Stimulated activated CD4-positive, alpha-beta T cell treated with anti-CD3 and anti-CD28 coated beads, Interleukin-4, amount 100 ng/mL, for 1 hour (primary cell): ENCODE results near the gene ZBTB20.

Experiments
- DNase-seq: peaks from one replicate; pipeline ENCODE4 v3.0.0-alpha.2; 2020

Gene ZBTB20

DNA sequence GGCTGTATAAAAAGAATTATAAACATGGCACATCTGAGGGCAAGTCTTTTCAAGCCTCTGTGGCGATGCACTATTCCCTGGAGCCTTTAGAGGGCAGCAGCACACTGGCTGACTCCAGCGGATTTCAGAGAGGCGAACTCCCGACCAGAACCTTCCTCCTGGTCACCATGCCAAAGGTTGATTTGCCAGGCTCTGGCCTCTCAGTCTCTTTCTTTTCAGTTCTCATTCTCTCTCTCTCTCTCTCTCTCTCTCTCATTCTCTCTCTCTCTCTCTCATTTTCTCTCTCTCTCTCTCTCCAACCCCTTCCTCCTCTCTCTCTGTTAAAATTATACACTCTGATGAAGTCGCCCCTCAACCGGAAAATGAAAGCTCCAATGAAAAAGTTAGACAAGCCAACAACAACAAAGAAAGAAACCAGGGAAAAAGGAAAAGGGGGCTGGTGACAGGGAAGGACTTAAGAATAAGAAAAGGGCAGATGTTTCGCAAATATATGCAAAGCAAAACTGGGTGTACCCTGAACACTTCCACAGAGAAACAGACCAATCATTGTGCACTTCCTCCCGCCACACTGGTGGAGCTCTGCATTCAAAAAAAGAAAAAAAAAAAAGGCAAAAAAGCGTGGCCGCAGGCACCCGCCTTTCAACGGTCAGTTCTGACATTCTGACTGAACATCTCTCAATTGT, 763.1 kb downstream of the ZBTB20 start:
- peak; percentile 68 for DNase-seq

DNA sequence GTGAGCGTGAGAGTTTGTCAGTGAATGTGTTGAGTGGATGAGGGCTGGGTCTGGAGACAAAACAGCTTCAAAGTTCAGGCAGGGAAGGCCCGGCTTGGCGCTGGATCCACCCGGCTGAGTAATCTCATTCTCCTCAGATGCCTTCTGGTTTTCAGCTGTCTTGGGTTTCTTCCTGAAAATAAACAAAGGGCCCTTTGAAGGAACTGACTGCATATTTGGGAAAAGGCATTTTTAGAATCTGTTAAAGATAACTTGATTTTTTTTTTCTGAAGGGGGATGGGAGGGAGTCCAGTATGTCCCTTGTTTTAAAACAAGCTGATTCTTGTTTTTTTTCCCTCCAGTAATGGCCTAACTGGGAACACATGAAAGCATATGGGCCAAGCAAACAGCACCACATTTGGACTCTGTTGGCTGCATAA, 766.8 kb downstream of the ZBTB20 start:
- DNase-seq, result no peak

DNA sequence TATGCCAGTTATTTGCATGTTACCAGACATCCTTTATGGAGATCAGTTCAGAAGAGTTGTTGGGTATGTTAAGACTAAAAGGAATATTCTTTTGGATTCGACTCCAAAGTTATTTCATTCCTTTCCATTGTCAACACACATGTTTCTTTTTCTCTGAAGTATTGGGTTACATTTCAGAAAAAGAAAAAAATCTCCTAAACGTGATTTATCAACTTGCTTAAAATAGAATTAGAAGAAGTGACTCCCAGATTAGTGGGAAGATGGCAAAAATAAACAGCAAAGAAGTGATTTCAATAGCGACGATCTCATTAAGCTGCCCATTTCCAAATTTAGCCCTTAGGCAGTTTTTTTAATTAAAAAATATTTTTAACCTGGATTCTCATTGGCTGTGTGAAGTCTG, 767.8 kb downstream of the ZBTB20 start:
- no peak for DNase-seq

DNA sequence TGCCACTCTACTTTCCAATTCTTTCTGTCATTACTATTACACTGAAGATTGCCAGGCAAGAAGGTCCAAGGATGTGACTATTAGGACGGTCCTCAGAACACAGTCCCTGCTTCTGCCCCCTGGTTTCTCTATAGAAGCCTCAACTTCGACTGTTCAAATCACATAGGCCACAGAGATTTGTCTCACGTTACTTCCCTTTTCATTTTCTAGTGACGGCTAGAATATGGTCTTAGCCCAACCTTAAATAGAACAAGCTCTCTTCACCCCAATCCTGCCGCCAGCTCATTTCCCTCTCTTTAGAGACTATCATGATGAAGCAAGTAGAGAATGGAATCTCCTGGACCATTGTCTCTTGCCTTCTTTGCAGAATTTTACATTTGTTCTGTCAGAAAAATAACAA, 768.3 kb downstream of the ZBTB20 start:
- DNase-seq, result no peak

DNA sequence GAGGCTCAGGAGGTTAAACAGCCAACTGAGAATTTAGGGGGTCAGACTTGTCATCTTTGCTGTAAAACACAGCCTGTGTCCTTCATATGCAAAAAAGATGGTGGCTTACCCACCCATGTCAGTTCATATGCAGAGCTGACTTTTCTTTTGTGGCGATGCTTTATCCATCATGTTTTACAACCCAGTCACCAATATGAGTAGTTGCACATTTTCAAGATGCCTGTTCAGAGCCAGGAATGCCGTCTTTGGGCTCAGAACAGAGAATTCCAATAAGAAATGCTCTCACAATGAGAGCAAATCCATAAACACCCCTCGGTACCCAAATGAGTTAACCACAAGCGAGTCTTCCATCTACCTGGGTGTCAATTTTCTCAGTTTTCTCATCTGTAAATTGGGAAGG, 769.7 kb downstream of the ZBTB20 start:
- no peak for DNase-seq

DNA sequence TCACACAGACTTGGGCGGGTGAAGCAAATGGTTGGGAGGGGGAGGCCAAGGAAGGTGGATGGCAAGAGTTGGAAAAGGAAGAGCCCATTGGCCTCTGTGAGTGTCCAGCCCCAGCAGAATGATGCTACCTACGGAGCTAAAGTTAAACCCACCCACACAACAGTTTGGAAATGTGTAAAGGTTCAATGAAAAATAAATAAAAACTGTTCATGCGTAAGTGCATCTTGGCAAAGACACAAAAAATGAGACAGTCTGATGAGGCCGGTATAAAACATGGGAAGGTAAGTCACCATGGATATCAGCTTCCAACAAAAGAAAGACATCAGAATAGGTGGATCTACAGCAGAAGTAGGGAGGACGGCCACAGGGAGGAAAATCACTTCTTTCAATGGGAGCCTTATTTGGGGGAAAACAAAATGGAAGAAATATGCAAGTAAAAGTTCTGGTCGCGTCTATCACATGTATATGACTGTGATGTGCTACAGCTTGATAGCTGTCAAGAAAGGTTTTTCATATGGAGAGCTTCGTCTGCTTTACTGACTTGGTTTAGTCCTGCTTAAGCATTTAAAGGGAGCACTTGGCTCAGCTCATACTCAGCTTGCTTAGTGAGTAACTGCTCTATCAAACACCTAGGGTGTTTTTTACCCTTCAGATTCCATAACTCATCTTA, 770.4 kb downstream of the ZBTB20 start:
- no peak for DNase-seq

DNA sequence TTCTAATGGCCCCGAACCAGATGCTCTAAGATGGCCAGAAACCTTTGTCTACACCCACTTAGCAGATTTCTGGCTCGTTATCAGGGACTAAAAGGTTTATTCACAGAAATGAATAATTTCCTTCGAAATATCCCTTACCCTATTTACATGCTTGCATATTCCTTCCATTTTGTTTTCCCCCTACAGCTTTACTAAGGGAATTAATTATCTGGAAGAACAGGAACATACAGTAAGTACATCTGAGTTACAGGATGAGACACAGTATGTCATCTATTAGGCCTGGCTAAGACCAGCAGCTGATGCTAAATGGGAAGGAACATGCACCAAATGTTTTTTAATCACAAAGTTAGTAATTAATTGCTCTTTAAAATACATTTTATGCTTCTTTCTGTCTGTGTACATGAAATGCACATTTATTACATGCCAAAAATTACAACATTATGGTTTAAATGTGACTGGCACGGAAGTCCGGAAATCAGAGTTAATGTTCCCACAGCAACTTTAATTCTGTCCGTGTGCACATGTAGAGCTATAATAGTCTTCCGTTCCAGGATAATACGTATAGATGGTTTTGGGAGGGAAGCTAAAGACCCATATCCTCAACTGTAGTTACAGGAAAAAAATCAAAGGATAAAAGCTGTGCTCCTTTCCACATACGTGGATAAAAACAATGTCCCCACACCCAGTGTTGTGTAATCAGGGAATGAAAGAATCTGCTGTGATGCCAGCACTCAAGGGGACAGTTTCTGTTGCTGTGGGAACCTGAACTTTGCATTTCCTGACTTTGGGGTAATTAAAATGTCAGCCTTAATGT, 771.3 kb downstream of the ZBTB20 start:
- no peak for DNase-seq

DNA sequence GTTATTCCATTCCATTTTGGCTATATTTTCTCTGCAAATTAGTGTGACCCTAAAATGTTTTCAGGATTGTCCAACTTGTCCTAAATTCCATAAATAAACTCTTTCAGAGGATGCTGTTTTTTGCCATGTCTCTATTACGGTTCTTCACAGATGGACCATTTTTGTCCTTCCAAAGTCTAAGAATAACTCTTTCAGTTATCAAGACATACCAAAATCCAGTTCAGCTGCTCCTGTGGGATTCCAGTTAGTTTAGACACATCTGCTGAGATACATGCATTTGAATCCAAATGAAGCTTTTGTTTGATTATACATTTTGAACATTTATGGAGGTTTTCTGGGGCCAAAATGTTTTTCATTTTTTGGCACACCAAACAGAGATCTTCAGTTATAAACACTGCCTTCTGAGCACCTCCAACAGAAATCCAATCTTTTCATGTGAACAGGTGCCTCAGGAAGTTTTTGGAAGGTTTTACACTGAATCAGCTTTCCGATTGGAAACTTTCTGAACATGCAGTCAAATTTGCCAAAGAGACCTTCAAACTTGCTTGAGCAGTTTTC, 772.6 kb downstream of the ZBTB20 start:
- DNase-seq, result no peak

DNA sequence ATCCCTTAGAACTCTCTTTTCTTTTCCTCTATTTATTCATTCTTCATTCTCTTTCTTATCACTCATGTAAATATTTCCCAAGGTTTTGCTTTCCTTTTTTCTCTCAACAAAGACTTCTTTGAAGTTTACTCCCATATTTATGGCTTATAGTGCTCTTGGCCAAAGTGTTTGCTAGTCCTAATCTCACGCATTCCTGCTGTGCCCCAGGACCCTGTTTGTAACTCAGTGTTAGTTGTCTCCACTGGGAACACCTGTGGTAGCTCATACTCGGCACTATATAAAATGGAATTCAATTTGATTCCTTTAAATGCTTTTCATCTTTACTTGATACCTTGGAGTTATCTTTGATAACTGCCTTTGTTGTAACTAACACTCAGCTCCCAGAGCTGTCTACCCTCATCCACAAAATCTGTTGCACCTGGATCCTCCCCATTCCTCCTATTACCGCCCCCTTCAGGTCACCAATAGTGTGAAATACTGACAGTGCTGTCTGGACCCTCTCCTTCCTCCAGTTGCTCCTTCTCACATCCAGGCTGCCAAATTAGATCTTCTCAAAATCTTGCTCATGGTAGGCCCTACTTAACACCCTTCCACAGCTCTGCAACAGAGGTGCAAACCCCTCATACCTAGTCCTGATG, 776.4 kb downstream of the ZBTB20 start:
- no peak for DNase-seq

DNA sequence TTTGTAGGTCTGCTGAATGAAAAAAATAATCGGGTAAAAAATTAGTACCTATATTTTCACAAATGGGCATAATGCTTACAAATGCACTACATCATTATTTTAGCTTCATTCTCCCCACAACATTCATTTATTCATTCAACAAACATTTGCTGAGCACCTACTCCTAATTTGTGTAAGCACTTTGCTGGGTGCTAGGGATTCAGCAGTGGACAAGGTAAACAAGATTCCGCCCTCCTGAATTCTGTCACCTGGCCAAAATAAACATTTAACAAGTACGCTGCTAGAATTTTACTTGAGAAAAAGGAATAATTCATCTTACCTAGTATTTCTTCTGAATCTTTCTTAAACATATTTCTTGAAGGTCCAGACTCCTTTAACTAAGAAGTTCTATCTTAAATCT, 781.2 kb downstream of the ZBTB20 start:
- DNase-seq, result no peak

DNA sequence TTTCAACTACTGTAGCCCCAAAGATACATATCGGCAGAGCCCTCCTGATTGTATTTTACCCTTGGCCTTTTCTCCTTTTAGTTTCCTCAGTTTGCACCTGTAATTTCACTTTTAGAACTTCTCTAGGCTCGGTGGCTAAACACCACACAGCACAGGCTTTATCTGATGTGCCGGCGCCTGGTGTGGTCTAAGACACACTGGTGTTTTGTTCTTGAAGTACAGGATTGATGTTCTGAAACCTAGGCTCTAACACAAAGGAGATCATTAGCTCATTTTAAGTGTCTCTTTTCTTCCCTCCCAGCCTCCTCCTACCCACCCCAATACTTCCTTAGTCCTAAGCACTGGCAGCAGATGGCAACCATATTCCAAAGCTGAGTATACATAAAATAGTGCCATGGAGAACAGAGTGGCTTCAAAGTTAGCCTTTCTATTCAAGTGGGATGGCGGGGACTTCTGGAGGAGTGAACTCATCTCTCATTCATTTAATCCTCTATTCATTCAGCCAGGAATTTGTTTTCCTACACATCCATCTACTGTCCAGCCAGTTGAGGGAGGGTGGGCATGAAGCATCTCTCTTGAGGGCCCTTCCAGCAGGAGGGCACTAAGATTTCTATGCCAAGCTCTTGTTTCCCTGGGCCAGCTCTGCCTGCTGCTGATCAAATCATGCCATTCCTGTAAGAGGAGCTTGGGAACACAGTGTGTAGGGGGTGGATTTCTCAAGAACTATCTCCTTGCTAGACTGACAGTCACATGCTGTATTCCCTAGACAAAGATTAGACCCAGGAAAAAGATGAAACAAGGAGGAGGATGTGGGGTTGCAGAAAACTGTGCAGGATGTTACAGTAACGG, 782.1 kb downstream of the ZBTB20 start:
- no peak for DNase-seq

DNA sequence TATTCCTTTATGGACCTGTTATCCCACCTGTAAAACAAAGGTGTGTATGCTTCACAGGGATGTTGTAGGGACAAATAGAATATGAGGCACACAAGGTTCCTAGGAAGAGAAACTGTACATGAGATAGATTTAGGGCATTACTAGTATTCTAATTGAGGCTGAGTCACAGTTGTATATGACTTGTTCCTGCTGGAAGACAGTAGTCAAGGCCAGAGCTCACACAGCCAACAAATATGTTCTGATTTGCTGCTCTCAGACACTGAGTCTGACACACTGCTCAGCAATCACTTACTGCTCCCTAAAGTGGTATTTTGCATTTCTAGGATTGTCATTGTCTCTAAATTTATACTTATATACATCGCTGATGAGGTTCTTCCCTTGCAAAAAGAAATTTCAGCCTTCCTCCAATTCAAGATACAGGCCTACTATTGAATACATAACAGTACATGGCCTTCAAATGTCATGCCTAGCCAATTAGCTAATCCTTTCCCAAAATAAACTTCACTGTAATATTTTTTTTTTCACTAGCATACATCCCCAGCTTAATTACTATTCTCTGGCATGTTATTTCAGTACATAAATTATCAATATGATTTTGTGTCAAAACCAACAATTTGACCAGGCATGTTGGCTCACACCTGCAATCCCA, 783.4 kb downstream of the ZBTB20 start:
- DNase-seq, result no peak

DNA sequence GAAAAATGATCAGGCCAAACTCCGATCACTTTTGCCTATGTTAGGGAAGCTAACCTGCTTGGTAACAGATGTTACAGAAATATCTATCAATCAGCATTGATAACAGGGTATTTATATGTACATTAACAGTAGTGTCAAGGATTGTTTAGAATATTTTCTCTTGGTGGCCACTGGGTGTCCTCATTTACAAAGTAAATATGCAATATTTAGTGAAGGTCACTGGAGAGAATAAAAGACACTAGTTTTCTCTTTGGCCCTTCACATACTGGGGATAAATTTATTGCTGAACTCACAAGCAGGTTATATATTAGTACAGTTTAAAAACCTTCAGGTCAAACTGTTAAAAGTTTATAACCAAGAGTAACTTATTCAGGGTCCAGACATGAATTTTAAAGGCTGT, 784.3 kb downstream of the ZBTB20 start:
- DNase-seq, result no peak

DNA sequence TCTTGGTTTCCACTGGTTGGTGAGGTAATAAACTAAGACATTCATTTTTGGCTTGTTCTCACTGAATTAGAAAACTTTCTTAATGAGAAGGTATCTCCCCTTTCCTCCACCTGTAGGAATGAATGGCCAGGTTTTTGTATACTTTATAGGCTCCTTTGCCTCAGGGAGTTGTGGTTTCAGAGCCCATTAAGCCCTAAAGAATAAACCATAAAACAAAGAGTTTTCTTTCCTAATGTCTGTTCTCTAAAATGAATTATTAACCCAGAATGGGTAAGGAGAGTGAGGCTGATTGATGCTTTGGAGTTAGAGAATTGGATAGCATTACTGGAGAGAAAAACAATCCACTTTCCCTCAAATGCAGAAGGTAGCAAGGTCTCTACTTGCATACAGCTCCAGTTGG, 785.7 kb downstream of the ZBTB20 start:
- DNase-seq, result no peak

DNA sequence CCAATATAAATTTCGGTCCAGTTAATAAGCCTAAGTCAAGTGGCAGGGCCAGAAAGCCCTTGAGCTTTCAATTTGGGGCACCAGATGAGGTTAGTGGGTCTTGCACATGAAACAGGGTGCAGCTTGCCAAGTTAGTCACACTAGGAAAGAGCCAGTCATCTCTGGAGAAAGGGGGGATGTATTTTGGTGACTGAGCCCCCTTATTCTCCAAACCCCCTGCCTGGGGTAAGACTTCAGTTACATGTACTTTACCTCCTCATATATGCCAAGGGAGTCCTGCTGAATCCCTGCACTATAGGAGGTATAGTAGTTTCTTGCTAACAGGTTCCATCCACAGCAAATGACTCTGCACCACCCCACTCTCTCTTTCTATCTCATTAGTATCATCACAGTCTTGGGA, 790.6 kb downstream of the ZBTB20 start:
- no peak for DNase-seq

DNA sequence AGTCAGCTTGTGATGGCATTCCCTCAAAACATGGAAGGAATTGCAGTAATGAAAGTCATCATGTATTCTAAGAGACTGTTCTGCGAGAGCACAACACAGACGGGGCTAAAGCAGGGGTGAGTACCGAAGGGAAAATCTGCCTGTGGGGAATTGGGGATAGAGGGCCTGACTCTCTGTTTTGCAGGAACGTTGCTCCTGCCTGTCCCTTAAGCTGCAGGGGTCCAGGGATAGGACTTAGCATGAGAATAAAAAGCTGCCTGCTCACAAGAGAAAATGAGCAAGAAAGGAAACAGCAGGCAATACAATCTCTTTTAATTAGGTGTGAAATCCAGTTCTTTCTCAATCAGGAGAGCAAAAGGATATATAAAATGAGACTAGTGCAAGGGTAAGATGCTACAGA, 791.0 kb downstream of the ZBTB20 start:
- DNase-seq, result no peak

DNA sequence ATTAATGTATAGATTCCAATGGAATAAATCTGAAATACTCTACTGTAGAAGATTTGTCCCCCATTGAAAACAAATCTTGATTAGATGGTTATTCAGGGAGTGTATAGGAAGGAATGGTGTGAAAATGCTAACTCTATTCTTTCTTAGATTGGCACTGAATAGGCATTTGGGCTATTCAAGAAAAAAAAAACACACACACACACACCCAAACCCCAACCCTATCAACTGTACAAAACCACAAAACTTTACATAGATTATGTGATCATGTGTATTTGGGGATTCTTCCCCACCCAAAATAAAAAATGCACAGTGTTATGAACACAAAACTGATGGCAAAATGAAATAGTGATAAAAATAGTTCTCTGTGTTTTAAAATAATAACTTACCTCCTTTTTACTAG, 791.4 kb downstream of the ZBTB20 start:
- no peak for DNase-seq

DNA sequence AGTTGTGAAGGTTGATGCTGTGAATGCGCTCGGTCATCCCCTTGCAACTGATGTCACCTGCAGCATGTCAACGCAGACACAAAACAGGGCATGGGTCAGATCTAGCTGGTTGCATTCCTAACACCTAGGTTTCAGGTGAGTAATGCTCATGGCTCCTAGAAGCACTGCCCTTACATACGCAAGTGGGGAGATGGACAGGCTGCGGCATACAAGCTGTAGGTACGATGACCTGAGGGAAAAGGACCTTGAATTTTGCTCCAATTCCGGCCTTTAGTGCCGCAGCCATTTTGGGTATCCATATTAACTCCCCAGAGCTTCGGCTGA, 795.3 kb downstream of the ZBTB20 start:
- DNase-seq, result no peak

DNA sequence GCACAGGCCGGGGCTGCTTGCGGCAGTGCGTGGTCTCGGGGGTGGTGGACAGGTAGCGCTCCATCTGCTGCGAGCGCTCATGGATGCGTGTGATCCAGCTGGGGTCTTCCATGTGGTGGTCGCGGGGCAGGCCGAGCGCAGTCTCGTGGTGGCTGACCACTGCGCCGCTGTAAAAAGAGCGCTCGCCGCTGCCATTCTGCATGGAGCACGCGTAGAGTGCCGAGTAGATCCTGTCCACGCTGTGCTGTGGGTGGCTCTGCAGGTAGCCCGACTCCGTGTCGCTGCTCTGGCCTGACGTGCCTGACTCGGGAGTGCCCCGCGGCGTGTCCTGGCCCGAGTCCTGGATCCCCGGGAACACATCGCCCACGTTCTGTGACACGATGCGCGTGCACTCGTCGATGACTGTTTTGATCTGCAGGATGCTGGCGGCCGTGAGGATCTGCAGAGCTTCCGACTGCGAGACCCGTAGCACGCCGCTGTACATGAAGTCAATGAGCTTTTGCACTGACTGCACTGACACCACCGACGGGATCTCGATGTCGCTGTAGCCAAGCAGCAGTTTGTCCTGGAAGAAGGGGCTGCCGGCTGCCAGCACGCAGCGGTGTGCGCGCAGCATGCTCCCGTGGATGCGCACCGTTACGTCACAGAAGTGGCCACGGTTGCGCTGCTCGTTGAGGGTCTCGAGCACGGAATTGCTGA, 795.8 kb downstream of the ZBTB20 start:
- no peak for DNase-seq

DNA sequence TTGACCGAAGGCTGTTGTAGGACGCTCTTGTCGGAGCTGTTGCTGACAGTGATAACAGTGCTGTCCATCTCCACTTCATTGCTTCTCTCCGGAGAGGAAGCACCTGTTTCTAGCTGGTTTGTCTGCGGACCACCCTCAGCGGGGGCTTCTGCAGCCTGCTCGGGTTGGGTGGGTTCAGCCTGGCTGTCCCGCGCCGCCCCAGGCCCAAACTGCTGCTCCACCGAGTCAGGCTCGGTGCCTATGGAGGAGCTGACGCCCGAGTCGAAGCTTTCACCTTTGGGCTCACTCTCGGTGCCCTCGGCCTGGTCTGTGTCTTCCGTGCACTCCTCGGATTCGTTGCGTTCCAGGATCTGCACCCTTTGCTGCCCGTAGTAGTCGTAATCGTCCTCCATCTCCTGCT, 796.4 kb downstream of the ZBTB20 start:
- no peak for DNase-seq

DNA sequence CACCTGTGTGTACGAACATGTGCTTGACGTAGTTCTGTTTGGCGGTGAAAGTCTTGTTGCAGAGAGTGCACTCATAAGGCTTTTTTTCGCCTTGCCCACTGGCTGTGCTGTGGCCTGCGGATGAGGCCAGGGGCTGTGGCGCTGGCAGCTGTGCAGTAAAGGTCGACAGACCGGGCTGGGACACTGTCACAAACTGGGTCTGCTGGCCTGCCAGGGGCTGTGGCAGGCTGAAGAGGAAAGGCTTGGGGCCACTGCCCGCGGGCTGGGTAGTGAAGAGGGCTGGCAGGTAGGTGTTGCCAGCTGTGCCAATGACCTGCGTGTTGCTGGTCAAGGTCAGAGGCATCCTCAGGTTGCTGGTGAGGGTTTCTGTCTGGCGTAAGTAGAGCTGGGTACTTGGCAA, 796.8 kb downstream of the ZBTB20 start:
- DNase-seq, result no peak
